ENCODE results near the gene ZC2HC1B.
"Not testable (repeated sequence)": the region's sequence is repeated elsewhere in the genome, so short reads cannot be mapped to it uniquely, and the experiment has no call there.

Gene ZC2HC1B

GRCh38 chr6:143911028-143911427, 46.8 kb downstream of the ZC2HC1B start:
- DNase-seq (ENCODE audit: low read depth in 1 of 2, low spot score in 1 of 2), result no peak
- H3K27me3 ChIP-seq (ENCODE audit: insufficient read depth, poor library complexity, severe bottlenecking), result no peaks in the 10 kb centered on the region
- no peak overlapping the region for H3K4me3 ChIP-seq (replicated peaks; ENCODE audit: insufficient read depth, low read length)
- H3K27ac ChIP-seq (replicated peaks), result no peak overlapping the region
- TF ChIP-seq POLR2AphosphoS5 (IDR thresholded peaks at IDR 0.05; ENCODE audit: low read depth), result no peak
- no peak for TF ChIP-seq REST (IDR thresholded peaks at IDR 0.05; ENCODE audit: insufficient replicate concordance, low read depth)
- no peak for TF ChIP-seq SPI1 (IDR thresholded peaks at IDR 0.05; ENCODE audit: borderline replicate concordance, low read depth)
- no peak for TF ChIP-seq GABPA (IDR thresholded peaks at IDR 0.05; ENCODE audit: low read depth)
- no peak for TF ChIP-seq CTCF (IDR thresholded peaks at IDR 0.05; ENCODE audit: insufficient read depth, low read length)

- no peak for DNase-seq (ENCODE audit: low read depth in 1 of 2, low spot score in 1 of 2)
- TF ChIP-seq REST (IDR thresholded peaks at IDR 0.05; ENCODE audit: insufficient replicate concordance, low read depth) (no peak), POLR2AphosphoS5 (IDR thresholded peaks at IDR 0.05; ENCODE audit: low read depth) (no peak), CTCF (IDR thresholded peaks at IDR 0.05; ENCODE audit: insufficient read depth, low read length) (no peak), SPI1 (IDR thresholded peaks at IDR 0.05; ENCODE audit: borderline replicate concordance, low read depth) (no peak), GABPA (IDR thresholded peaks at IDR 0.05; ENCODE audit: low read depth) (no peak)
These were observed 48.4 kb downstream of the ZC2HC1B start for GRCh38 chr6:143912671-143913070.

DNA sequence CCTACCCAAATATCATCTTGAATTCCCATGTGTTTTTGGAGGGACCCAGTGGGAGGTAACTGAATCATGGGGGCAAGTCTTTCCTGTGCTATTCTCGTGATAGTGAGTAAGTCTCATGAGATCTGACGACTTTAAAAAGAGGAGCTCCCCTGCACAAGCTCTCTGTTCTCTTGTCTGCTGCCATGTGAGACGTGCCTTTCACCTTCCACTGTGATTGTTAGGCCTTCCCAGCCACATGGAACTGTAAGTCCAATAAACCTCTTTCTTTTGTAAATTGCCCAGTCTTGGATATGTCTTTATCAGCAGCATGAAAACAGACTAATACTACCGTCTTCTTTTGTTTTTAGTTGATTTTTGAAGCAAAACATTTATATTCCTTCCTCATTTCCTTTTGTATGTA, 52.8 kb downstream of the ZC2HC1B start:
- not testable (repeated sequence) for H3K27ac ChIP-seq (replicated peaks); H3K27me3 ChIP-seq (ENCODE audit: insufficient read depth, poor library complexity, severe bottlenecking); DNase-seq (ENCODE audit: low read depth in 1 of 2, low spot score in 1 of 2); H3K4me3 ChIP-seq (replicated peaks; ENCODE audit: insufficient read depth, low read length)

More at GRCh38 chr6:143912671-143913070, 48.4 kb downstream of the ZC2HC1B start:
- Histone ChIP-seq H3K27me3 (ENCODE audit: insufficient read depth, poor library complexity, severe bottlenecking) (no peaks in the 10 kb centered on the region), H3K4me3 (replicated peaks; ENCODE audit: insufficient read depth, low read length) (no peak overlapping the region), H3K27ac (replicated peaks) (no peak overlapping the region)

- no peak for DNase-seq (ENCODE audit: low read depth in 1 of 2, low spot score in 1 of 2)
- Histone ChIP-seq H3K27me3 (ENCODE audit: insufficient read depth, poor library complexity, severe bottlenecking) (no peaks in the 10 kb centered on the region), H3K27ac (replicated peaks) (no peak overlapping the region), H3K4me3 (replicated peaks; ENCODE audit: insufficient read depth, low read length) (no peak overlapping the region)
- TF ChIP-seq SPI1 (IDR thresholded peaks at IDR 0.05; ENCODE audit: borderline replicate concordance, low read depth), result peak; percentile 74
- no peak for TF ChIP-seq GABPA (IDR thresholded peaks at IDR 0.05; ENCODE audit: low read depth)
These were observed 64.6 kb downstream of the ZC2HC1B start for GRCh38 chr6:143928853-143929252.

GRCh38 chr6:143929975-143930374, 65.7 kb downstream of the ZC2HC1B start:
- no peak for DNase-seq (ENCODE audit: low read depth in 1 of 2, low spot score in 1 of 2)
- TF ChIP-seq CTCF (IDR thresholded peaks at IDR 0.05; ENCODE audit: insufficient read depth, low read length), result no peak
- no peaks in the 10 kb centered on the region for H3K27me3 ChIP-seq (ENCODE audit: insufficient read depth, poor library complexity, severe bottlenecking)
- H3K27ac ChIP-seq (replicated peaks), result no peak overlapping the region
- H3K4me3 ChIP-seq (replicated peaks; ENCODE audit: insufficient read depth, low read length), result no peak overlapping the region
